AG04449 (cell line): ENCODE data around the gene IGSF23.

Experiments
- CTCF ChIA-PET: fragments of 350-600 bp; formaldehyde crosslinking; extraction: SDS; loops from one replicate; lab custom pipeline; 2021; ENCODE audit warnings: antibody characterized with exemption; lab: Yijun Ruan, JAX
- POLR2A ChIA-PET: fragments of 400-600, 350-600 bp; formaldehyde crosslinking; extraction: SDS; loops from one replicate; lab custom pipeline; 2020; ENCODE audit warnings: antibody characterized with exemption, inconsistent platforms; lab: Yijun Ruan, JAX
- DNase-seq: peaks from one replicate; pipeline ENCODE4 v3.0.0-alpha.2; 2010; ENCODE audit warnings: low read depth, low spot score
- H3K4me3 ChIP-seq: 2 replicates; pipeline ENCODE4 v1.5.1; 2011; ENCODE audit warnings: low read depth, mild to moderate bottlenecking, control low read depth, low read length
- TF ChIP-seq, protein P1 (sequence below): IDR thresholded peaks from one replicate; pipeline ENCODE4 v1.5.1; 2011; ENCODE audit warnings: mild to moderate bottlenecking, moderate library complexity, low read length, control low read depth, inconsistent platforms; ENCODE audit not compliant: insufficient read depth; ENCODE audit errors: missing control alignments

Gene IGSF23

DNA sequence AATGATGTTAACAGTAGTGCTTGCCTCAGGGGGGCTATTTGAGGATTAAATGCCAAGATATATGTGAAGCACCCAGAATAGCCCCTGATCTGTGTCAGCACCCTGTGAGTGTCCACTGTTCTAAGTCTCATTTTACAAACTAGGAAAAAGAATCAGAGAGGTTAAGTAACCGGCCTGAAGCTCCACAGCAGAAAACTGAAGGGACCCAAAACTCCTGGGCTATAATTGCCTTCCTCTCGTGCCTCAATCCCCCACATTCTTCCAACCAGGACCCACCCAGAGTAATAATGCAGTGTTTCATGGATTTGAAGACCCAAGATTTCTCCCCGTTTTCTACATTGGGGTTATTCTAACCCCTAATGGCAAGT, 32.7 kb downstream of the IGSF23 start:
- POLR2A ChIA-PET, result interaction anchor here (0.7 to 1.1 kb wide), 4 partner anchors 20 to 56 kb away, joined by 3 to 5 read pairs (median 3); no protein-coding TSS in a partner anchor
- no peak overlapping the region; the same call in 1 of the 2 replicates for H3K4me3 ChIP-seq
- DNase-seq, result no peak
- CTCF ChIA-PET, result interaction anchor here (1.0 to 3.4 kb wide), 2 partner anchors 11 to 125 kb away, joined by 5 to 7 read pairs; no protein-coding TSS in a partner anchor
- TF ChIP-seq, protein P1, sequence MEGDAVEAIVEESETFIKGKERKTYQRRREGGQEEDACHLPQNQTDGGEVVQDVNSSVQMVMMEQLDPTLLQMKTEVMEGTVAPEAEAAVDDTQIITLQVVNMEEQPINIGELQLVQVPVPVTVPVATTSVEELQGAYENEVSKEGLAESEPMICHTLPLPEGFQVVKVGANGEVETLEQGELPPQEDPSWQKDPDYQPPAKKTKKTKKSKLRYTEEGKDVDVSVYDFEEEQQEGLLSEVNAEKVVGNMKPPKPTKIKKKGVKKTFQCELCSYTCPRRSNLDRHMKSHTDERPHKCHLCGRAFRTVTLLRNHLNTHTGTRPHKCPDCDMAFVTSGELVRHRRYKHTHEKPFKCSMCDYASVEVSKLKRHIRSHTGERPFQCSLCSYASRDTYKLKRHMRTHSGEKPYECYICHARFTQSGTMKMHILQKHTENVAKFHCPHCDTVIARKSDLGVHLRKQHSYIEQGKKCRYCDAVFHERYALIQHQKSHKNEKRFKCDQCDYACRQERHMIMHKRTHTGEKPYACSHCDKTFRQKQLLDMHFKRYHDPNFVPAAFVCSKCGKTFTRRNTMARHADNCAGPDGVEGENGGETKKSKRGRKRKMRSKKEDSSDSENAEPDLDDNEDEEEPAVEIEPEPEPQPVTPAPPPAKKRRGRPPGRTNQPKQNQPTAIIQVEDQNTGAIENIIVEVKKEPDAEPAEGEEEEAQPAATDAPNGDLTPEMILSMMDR, result no peak

DNA sequence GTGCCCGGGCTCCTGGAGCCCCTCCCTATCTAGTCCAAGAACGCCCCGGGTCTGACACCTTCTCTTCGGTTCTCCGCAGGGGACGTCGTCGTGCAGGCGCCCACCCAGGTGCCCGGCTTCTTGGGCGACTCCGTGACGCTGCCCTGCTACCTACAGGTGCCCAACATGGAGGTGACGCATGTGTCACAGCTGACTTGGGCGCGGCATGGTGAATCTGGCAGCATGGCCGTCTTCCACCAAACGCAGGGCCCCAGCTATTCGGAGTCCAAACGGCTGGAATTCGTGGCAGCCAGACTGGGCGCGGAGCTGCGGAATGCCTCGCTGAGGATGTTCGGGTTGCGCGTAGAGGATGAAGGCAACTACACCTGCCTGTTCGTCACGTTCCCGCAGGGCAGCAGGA, 33.8 kb downstream of the IGSF23 start:
- POLR2A ChIA-PET, result no interaction called here

DNA sequence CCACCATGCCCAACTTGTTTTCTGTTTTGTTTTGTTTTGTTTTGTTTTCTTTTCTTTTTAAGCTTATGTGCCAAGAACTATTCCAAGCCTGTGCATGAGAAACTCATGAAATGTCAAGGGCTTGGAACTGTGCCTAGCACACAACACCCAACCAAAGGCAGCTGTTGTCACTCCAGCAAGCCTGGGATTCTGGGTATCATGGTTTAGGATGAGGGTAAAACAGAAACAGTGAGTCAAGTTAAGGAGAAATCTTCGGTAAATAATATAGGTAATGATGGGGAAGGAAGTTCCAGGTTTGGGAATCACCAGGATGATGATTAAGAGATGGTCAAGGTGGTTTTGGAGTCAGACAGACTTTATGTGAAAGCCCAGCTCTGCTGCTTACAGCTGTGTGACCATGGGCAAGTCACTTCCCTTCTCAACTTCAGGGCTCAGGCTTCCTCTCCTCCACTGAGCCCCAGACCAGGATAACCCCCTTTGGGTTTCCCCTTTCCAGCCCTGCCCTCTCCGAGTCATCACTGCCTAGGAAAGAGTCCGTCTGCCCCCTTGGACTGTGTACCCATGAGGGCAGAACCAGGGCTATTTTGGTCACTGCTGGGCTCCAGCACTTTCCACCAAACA, 35.4 kb downstream of the IGSF23 start:
- ChIA-PET POLR2A (interaction anchor here (0.7 to 1.3 kb wide), 4 partner anchors 9 to 27 kb away, joined by 3 to 5 read pairs (median 4); no protein-coding TSS in a partner anchor), CTCF (interaction anchor here (1.0 to 3.4 kb wide), 10 partner anchors 8 to 197 kb away, joined by 3 to 30 read pairs (median 3); partner anchors contain the start of gene NECTIN2)
- TF ChIP-seq, protein P1, result no peak
- no peak overlapping the region for H3K4me3 ChIP-seq
- DNase-seq, result no peak

More for the DNA sequence above, 33.8 kb downstream of the IGSF23 start:
- TF ChIP-seq, protein P1, result no peak
- CTCF ChIA-PET, result interaction anchor here (1.4 to 3.4 kb wide), 2 partner anchors 10 to 16 kb away, joined by 3 to 30 read pairs; no protein-coding TSS in a partner anchor
- no peak for DNase-seq
- H3K4me3 ChIP-seq, result no peak overlapping the region

DNA sequence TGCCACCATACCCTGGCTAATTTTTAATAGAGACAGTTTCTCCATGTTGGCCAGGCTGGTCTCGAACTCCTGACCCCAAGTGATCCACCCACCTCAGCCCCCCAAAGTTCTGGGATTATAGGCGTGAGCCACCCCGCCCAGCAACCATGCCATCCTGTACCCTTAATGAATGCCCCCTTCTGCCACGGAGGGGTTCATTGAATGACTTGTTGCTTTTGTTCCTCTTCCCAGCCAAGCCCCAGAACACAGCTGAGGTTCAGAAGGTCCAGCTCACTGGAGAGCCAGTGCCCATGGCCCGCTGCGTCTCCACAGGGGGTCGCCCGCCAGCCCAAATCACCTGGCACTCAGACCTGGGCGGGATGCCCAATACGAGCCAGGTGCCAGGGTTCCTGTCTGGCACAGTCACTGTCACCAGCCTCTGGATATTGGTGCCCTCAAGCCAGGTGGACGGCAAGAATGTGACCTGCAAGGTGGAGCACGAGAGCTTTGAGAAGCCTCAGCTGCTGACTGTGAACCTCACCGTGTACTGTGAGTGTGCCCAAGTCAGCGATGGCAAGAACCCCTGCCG, 36.3 kb downstream of the IGSF23 start:
- H3K4me3 ChIP-seq, result no peak overlapping the region
- ChIA-PET CTCF (interaction anchor here (1.2 to 3.4 kb wide), 4 partner anchors 8 to 196 kb away, joined by 3 to 30 read pairs (median 7); partner anchors contain the start of gene NECTIN2), POLR2A (no interaction called here)
- DNase-seq, result no peak
- TF ChIP-seq, protein P1, result no peak

DNA sequence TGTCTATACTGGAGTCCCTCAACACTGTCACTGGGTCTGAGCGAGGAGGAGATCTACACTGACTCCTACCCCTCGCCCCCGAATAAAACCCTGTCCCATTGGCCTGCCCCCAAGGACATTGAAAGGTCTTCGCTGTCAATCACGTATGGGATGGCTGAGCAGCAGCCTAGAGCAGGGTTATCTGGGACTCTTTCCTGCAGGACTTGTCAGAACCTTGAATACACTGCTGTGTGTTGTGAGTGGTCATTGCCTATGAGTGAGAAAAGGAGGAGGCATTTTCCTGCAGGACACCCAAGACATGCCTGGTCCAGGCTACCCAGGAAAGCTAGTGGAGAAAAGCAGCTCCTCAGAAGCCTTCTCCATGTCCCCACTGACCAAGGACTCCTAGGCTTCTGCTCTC, 40.0 kb downstream of the IGSF23 start:
- POLR2A ChIA-PET, result no interaction called here
- TF ChIP-seq, protein P1, result no peak
- no peak overlapping the region for H3K4me3 ChIP-seq
- CTCF ChIA-PET, result interaction anchor here (0.7 to 9.3 kb wide), 10 partner anchors 10 to 90 kb away, joined by 3 to 121 read pairs (median 8); partner anchors contain the start of gene PVR
- DNase-seq, result no peak
